Measurements from ENCODE around the gene ASL.
"Not testable (repeated sequence)": the region's sequence is repeated elsewhere in the genome, so short reads cannot be mapped to it uniquely, and the experiment has no call there.

The ASL gene

GRCh38 chr7:66055321-66055956 lies 20.2 kb upstream of the ASL start:
- H3K4me3 ChIP-seq (ENCODE audit: low read depth, low read length): no peak overlapping the region
- no peak for TF ChIP-seq CTCF (IDR thresholded peaks at IDR 0.05; ENCODE audit: borderline replicate concordance, insufficient read depth, low read depth, low read length)

- H3K4me3 ChIP-seq (ENCODE audit: low read depth, low read length): no peak overlapping the region
- TF ChIP-seq CTCF (IDR thresholded peaks at IDR 0.05; ENCODE audit: borderline replicate concordance, insufficient read depth, low read depth, low read length): no peak
Observed at GRCh38 chr7:66060796-66061195, 14.8 kb upstream of the ASL start.

DNA sequence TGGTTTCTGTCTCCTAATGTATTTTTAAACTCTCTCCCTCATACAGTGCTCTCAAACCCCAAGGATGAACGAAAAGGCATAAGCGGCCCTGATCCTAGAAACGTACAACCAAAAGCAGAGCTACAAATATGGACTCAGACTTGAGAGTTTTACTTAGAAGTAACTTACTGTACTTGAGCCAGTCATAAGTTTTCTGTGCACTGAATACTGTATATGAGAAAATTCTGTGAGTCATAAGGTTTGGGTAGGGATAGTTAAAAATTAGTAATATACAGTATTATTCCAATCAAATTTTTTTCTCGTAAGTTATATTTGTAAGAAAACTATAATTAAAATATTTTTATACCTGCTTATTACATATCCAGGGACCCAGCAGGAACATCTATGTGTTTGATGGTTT lies 5.9 kb upstream of the ASL start:
- no peak for TF ChIP-seq CTCF (IDR thresholded peaks at IDR 0.05; ENCODE audit: borderline replicate concordance, insufficient read depth, low read depth, low read length)
- no peak overlapping the region for H3K4me3 ChIP-seq (ENCODE audit: low read depth, low read length)

- H3K4me3 ChIP-seq (ENCODE audit: low read depth, low read length): no peak overlapping the region
- no peak for TF ChIP-seq CTCF (IDR thresholded peaks at IDR 0.05; ENCODE audit: borderline replicate concordance, insufficient read depth, low read depth, low read length)
Observed at GRCh38 chr7:66070222-66070621, 5.4 kb upstream of the ASL start.

- not testable (repeated sequence) for H3K4me3 ChIP-seq (ENCODE audit: low read depth, low read length)
Observed at GRCh38 chr7:66072208-66072607, 3.4 kb upstream of the ASL start.

- peak overlapping the region; percentile 93 for H3K4me3 ChIP-seq (ENCODE audit: low read depth, low read length)
- no peak for TF ChIP-seq CTCF (IDR thresholded peaks at IDR 0.05; ENCODE audit: borderline replicate concordance, insufficient read depth, low read depth, low read length)
Observed at GRCh38 chr7:66076462-66077329, 1.1 kb downstream of the ASL start.

- no peak overlapping the region for H3K4me3 ChIP-seq (ENCODE audit: low read depth, low read length)
- no peak for TF ChIP-seq CTCF (IDR thresholded peaks at IDR 0.05; ENCODE audit: borderline replicate concordance, insufficient read depth, low read depth, low read length)
Observed at GRCh38 chr7:66078067-66078466, 2.4 kb downstream of the ASL start.
